Measurements from ENCODE around the gene DTD2.

Gene DTD2

GRCh38 chr14:31405106-31405505, 52.2 kb downstream of the DTD2 start:
- DNase-seq (ENCODE audit: low spot score) = no peak

- no peak for DNase-seq (ENCODE audit: low spot score)
Measured at GRCh38 chr14:31403707-31404106, 53.6 kb downstream of the DTD2 start.

GRCh38 chr14:31402764-31403439, 54.4 kb downstream of the DTD2 start:
- DNase-seq (ENCODE audit: low spot score) = no peak

- no peak for DNase-seq (ENCODE audit: low spot score)
Measured at GRCh38 chr14:31401369-31401932, 55.9 kb downstream of the DTD2 start.

- no peak for DNase-seq (ENCODE audit: low spot score)
Measured at GRCh38 chr14:31400031-31400638, 57.2 kb downstream of the DTD2 start.
